ENCODE results near the gene SOCS1.
A peak's percentile ranks its signal among the peaks of the same experiment; 100 is the strongest.

SOCS1 gene

GRCh38 chr16:11260596-11260966 is 4.6 kb upstream of the SOCS1 start:
- no peak for DNase-seq

DNA sequence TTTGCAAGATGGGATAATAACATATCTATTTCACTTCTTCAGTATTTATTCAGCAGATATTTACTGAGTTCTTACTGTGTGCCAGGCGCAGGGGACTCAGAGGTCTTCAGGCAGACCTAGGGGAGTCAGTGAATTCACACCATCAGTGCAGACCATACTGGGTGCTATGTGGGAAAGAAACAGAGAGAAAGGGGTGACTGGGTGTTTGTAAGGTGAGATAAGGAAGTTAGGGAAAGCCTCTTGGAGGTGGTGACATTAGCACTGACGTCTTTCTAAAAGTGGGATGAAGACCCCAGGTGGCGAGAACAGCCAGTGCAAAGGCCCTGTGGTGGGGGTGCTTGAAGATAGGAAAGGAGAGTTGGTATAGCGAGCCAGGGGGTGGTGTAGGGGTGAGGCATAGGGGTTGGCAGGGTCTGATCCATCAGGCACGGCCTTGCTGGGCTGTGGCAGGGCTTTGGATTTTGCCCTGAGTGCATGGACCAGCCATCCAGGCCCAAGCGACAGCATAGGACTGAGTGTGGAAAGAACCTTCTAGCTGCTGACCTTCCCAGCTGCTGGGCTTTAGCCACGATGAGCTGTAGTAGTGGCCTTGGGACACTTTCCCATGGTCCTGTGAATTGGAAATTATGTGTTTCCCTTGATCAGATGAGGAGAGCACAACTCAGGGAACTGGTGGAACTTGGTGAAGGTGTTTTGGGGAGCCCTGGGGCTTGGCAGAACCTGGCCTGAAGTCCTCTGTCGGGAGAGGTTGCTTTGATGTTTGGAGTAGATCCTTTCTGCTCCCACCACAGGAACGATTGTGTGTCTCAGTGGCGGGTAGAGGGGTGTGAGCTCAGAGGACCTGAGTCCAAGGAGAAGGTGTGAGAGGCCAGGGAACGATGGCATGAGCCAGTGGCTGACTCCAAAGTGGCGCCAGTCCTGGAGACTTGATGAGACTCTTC is 3.9 kb upstream of the SOCS1 start:
- no peak for DNase-seq

DNA sequence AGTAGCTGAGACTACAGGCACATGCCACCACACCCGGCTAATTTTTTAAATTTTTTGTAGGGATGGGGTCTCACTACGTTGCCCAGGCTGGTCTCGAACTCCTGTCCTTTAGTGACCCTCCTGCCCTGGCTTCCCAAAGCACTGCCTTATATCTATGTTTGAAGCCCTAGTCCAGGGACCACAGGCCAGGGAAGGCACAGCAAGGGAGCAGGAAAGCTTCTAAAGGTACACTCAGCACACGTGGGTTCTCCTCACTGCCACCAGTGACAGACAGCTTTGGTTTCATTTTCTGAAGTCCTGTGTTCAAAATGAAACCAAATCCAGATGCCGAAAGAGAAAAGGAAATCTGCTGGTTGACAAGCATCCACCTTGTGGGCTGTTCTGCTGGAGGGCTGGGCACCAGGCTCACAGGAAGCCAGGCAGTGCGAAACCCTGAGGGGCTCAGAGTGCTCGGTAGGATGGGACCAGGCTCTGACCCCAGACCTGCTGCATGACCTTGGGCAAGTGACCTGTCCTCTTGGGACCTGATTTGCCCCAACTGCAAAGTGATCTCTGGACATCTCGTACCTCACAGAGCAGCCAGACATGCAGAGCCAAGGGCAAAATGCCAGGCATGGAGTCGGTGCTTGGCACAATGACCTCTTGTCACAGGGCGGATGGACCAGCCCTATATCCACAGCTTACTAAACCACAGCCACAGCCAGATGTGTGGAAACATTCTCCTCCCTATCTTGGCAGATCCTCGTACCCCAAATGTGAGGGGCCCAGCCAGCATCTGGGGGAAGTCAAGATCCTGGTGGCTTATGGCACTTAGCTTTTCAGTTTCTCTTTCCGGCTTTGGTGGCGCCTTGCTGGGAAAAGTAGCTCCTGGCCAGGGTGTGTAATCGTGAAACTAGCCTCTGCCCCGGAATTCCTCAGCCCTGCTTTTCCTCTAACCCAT is 2.8 kb upstream of the SOCS1 start:
- DNase-seq, result peak in 11 of 14 donors; percentile 17 to 61 (median 41)

DNA sequence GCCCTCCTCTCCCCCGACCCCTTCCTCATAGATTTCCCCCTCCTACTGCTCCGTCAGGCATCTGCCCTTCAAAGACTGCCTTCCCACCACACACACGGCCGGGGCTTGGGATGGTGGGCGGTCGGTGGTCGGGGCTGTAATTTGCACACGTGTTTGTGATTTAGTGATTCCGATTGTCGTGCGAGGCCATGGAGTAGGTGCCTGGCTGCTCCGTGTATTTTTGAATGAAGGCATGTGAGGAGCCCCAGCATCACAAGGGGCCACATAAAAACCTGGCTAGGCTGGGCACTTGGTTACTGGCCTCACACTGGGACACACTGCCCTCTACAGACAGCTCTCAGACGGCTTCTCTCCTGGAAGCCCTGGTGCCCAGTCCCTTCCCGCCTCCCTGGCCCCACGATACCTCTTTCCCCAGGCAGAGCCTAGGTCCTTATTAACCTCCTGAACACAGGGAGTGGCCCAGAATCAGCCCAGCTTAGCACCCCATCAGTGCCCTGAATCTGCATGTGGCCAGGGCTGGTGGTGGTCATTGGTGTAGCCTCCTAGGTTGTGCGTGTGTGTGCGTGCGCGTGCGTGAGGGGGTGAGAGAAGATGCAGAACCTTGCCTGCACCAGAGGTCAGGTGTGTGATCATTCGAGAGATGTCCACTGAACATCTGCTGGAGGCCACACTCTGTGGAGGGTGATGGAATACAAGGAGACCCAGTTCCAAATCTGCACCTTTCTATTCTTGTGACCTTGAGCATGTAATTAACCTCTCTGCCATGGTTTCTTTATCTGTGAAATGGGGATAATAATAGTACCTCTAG is 1.3 kb upstream of the SOCS1 start:
- DNase-seq, result peak in 13 of 14 donors; percentile 13 to 80 (median 53)

DNA sequence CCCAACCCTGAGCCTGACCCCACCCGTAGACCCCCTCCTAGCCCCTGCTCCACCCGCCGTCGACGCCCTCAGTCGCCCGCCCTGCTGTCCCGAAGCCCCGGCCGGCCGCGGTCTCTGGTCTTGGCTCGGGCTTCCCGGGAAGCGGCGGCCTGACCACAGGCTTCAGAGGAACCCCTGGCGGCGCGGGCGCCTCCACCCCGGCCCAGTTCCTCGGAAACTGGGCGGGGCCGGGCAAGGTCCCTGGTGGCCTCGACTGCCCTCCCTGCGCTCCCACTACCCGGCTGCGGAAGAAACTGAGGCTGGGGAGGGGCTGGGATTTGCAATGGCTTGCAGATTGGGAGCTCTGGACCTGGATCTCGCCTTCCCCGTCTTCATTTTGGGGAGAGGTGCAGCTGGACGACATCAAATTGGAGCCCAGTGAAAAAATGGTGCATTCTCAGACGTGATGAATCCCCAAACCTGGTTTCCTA is 692 bp upstream of the SOCS1 start:
- peak in 6 of 14 donors; percentile 48 to 72 (median 60) for DNase-seq

GRCh38 chr16:11254913-11255736 is 879 bp downstream of the SOCS1 start:
- DNase-seq, result peak in 3 of 14 donors; percentile 16 to 50 (median 30)

DNA sequence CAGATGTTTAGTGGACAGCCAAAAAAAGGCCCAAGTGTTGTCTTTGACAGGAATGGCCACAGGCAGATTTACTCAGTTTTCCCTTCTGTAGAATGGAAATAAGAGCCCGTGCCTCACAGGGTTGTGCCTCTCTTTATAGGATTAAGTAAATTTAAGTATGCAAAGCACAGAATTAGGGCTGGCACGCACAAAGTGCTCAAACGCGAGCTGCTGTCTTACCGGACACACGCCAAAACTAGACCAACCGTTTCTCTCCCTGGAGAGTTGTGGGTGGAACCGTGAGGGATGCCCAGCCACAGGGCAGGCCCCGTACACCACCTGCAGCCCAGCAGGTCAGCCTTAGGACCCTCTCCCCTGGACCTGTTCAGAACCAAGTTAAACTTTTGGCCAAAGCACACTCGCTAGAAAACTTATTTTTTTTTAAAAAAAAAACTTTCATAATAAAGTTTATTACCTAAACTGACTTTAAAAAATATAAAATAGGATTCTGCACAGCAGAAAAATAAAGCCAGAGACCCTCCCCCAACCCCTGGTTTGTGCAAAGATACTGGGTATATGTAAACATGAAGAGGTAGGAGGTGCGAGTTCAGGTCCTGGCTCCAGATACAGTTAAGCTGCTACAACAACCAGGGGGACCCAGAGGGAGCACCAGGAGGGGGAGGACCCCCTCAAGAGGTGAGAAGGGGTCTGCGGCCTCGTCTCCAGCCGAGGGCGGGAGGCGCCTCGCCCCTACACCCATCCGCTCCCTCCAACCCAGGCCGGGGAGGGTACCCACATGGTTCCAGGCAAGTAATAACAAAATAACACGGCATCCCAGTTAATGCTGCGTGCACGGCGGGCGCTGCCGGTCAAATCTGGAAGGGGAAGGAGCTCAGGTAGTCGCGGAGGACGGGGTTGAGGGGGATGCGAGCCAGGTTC is 1.8 kb downstream of the SOCS1 start:
- DNase-seq, result no peak

DNA sequence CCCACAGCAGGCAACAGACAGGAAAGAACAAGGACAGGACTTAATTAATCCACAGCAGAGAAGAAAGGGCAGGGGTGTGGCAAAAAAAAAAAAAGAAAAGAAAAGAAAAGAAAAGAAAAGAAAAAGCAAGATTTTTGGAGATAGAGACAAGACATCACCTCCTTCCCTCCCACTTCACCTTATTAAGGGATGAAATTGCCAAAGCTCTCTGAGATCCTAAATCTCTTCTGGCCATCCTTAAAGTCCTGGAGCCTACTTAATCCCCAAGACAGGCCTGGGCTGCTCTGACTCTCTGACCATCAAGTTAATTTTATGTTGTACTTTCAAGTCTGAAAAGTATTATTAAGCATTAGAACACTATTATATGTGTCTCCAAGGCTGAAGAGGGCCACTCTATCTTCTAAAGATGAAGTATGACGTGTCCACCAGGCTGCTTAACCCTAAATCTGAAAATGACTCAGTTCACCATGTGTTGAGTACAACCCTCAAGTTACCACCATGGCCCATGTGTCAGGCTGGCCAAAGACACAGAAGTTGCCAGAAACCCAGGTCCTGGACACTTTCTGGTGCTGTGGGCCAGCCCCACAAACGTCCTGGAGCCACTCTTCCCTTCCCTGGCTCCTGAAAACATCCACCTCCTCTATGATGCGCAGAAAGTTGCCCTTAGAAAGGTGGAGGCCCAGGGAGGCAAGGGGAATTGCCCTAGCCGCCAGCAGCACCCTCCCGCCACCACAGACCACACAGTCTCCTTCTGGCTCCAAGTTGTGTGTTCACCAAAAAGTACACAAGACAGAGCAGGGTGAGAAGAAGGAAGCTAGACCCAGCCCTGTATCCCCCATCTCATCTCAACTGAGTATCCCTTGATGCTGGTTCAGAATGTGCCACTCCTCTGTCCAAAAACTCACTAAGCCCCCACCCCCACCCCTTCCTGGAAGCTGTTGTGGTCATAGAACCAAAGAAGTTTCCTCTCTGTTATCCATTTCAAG is 2.7 kb downstream of the SOCS1 start:
- no peak for DNase-seq

DNA sequence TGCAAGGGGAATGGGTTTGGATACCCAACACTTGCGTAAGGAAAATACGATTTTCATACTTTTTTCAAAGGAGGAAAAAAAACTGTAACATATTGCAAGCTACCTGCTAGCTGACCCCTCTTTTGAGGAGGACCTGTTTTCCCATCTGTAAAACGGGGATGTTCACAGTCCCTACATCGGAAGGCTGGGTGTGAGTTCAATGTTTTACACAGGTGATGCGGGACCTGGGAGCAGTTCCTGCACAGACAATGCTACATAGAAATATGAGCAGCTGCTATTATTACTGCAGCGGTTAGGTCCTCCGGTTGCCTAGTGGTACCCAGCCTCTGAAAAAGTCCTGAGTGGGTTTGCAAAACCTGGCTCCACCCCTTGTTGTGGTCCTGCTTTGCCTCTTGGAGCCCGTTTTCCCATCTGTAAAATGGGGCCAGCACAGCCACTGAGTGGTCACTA is 3.5 kb downstream of the SOCS1 start:
- DNase-seq, result no peak

- no peak for DNase-seq
Measured at GRCh38 chr16:11251525-11252481, 4.2 kb downstream of the SOCS1 start.

DNA sequence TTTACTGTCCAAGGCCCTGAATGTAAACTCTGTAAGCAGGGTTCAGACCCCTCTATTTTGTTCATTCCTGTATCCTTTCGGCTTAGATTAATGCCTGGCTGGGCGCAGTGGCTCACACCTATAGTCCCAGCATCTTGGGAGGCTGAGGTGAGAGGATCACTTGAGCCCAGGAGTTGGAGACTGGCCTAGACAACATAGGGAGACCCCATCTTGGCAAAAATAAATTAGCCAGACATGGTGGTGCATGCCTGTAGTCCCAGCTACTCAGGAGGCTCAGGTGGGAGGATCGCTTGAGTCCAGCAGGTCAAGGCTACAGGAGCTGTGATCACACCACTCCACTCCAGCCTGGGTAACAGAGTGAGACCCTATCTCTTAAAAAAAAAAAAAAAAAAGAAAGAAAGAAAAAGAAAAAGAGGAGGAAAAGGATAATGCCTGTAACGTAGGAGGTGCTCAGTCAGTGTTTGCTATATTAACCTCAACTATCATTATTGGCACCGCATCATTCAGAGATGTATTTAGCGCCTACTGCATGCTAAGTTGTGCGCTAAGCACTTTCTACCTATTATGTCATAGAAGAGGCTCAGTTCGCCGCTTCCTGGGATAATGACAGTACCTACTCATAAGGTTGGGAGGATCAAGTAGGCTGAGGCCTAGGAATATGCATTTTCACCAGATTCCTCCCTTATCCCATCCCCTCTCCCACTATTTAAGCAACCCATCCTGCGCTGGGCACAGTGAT is 5.0 kb downstream of the SOCS1 start:
- no peak for DNase-seq

- no peak for DNase-seq
Measured at GRCh38 chr16:11250091-11250785, 5.8 kb downstream of the SOCS1 start.

DNA sequence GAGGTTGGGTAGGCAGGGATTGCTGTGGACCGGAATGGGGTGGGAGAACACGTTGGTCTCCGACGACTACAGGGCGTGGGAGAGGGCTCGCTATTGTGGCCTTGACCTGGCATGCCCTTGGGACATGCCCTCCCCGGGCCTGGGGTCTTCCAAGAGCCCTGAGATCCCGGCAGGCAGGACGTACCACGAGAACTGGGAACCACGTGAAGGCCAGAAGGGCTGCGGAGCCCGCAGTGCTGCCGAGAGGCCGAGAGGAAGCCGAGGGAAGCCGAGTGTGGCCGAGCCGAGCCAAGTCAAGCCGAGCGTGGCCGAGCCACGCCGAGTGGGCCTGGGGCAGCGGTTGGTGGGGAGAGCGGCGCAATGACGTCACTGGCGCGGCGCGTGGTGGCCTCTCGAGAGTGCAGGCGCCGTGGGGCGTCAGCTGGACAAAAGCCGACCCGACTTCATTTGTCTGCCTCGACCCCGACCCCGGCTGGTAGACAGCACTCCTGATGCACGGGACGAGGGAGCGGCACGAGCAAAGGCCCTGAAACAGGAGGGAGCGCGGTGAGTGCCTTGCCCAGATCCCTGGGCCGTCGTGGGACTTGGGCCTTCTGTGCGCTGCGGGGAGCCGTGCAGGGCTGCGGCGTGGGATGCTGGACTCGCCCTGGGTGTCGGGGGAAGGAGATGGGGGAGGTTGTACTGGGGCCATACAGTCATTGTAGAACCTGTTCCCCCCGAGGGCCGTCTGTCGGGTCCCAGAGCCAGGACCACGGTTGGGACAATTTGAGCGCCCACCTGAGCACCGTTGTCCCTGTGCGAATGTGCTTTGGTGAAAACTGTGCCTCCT is 6.6 kb downstream of the SOCS1 start:
- no peak for DNase-seq

GRCh38 chr16:11248133-11248532 is 7.9 kb downstream of the SOCS1 start:
- no peak for DNase-seq

DNA sequence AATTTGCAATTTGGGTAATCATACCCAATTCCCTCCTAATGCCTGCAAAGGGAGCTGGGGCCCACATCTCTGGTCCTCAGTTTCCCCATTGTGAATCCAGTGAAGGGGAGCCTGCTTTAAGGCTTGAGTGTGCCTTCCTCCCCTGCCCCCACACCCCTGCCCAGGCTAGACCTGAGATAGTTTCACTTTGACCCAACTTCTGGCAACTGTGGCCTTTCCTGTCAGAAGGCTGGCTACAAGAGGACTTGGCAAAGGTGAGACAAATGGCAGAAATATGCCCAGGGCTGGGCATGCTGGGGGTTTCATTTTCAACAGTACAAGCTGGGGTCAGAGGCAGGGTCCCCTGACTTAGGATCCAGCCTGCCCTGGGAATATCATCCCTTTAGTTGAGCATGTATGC is 10.0 kb downstream of the SOCS1 start:
- DNase-seq, result no peak

Data from C1 segment of cervical spinal cord (tissue), 14 donors.